Colonic mucosa (tissue), 4 donors: ENCODE measurements around the gene FAHD1. TPM values are rescaled to one million over a fixed set of nuclear protein-coding genes. Genes with fewer than 3 reads are reported as not detected.
"Not testable (repeated sequence)": the region's sequence is repeated elsewhere in the genome, so short reads cannot be mapped to it uniquely, and the experiment has no call there.

ENCODE experiments used
- DNase-seq: peaks from one replicate; pipeline ENCODE4 v3.0.0-alpha.2; 2020
- H3K27ac ChIP-seq: fragments of 200-600 bp; one replicate; pipeline ENCODE4 v1.8.0; 2021
- H3K27me3 ChIP-seq: fragments of 200-600 bp; one replicate; pipeline ENCODE4 v1.8.0; 2021
- H3K36me3 ChIP-seq: fragments of 200-600 bp; one replicate; pipeline ENCODE4 v1.8.0; 2021
- H3K4me1 ChIP-seq: fragments of 200-600 bp; one replicate; pipeline ENCODE4 v1.8.0; 2021; ENCODE audit warnings: mild to moderate bottlenecking
- H3K4me3 ChIP-seq: fragments of 200-600 bp; one replicate; pipeline ENCODE4 v1.8.0; 2021
- H3K9ac ChIP-seq, 2 donors: one replicate each; pipeline ENCODE4 v1.7.0; 2013; ENCODE audit warnings: control low read depth in 2 of 2, low read depth in 2 of 2, low read length in 2 of 2
- H3K9me3 ChIP-seq: fragments of 200-600 bp; one replicate; pipeline ENCODE4 v1.8.0; 2021
- CTCF ChIP-seq: fragments of 200-600 bp; IDR thresholded peaks from one replicate; pipeline ENCODE4 v1.8.0; 2022; ENCODE audit warnings: antibody characterized with exemption, mild to moderate bottlenecking
- intact Hi-C: fragments of 100-400 bp; cut with DNase I; formaldehyde crosslinking; loops from one replicate; pipeline ENCODE4 v1.14.1; 2022
- total RNA-seq, 2 donors: library from RNA; stranded (reverse); fragmentation: NEBNext Ultra II Directional in 1 of 2; extraction: Animal tissue kit (Norgen Biotek cat#: 25700) in 1 of 2; gene quantifications; one replicate each; pipeline ENCODE4 v1.2.1, GENCODE V29; 2021
- donor health status: healthy.
- donor health status: DM: no; HTN: no; CAD: no.
- donor health status: DM: no; HTN: no; CAD: no.

FAHD1 gene
- total RNA-seq, 2 donors from 2014 or later = 55.5 to 73.9 TPM

DNA sequence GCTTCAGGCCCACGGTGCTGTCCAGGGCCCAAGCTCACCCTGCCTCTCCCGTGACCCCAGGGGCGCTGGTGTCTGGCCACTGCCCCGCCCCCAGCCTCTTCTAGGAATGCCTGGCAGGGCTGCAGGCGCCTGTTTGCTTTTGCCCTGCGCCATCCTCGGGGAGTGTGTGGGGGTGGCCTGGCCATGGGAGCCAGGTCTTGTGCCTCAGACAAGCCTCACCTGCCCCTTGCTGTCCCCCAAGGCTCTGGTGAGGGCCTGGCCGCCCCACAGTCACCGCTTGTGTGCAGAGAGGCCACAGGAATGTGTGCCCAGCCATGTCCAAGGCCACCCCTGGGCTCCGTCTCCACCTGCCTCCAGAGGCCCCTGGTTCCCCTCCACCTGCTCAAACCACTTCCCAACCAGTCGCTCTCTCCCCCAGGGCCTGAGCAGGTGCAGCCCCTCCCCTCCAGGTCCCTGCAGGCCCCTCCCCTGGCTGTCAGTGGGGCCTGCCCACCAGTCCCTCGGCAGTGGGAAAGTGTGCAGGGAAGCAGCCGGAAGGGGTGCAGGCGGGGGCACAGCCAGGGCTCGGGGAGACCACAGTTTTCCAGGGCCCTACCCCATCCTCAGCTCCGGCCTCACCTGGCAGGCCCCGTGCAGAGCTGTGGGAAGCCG is 32.7 kb upstream of the FAHD1 start:
- no peak overlapping the region for H3K4me3 ChIP-seq
- intact Hi-C loops = no loop called here
- no peaks in the 10 kb centered on the region for H3K36me3 ChIP-seq
- H3K9me3 ChIP-seq = no peaks in the 10 kb centered on the region
- no peaks in the 10 kb centered on the region for H3K4me1 ChIP-seq
- H3K27ac ChIP-seq = no peak overlapping the region
- no peak overlapping the region for H3K9ac ChIP-seq
- TF ChIP-seq CTCF = no peak
- H3K27me3 ChIP-seq = no peaks in the 10 kb centered on the region
- DNase-seq = peak; percentile 12

- Histone ChIP-seq H3K36me3 (no peaks in the 10 kb centered on the region), H3K27ac (no peak overlapping the region), H3K4me3 (no peak overlapping the region), H3K9ac (no peak overlapping the region), H3K9me3 (no peaks in the 10 kb centered on the region), H3K4me1 (no peaks in the 10 kb centered on the region), H3K27me3 (no peaks in the 10 kb centered on the region)
- no peak for DNase-seq
- intact Hi-C loops = no loop called here
- TF ChIP-seq CTCF = no peak
These were observed 31.9 kb upstream of the FAHD1 start for GRCh38 chr16:1794908-1795666.

GRCh38 chr16:1799263-1799662 is 27.7 kb upstream of the FAHD1 start:
- intact Hi-C loops = not testable (repeated sequence)

DNA sequence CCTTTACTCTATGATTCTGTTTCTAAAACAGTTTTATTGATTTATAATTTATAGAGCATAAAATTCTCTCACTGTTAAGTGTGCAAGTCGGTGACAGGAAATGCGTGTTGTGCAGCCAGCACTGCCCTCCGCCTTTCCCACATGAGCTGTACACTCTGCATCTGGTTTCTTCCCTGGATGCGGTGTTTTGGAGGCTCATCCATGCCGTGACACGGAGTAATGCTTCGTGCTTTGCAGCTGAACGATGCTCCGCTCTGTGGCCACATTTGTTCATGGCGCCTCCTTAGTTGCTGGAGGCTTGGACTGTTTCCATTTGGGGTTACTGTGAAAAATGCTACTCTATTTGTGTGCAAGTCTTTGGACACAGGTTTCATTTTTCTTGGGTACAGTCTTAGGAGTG is 26.3 kb upstream of the FAHD1 start:
- Histone ChIP-seq H3K9me3 (no peaks in the 10 kb centered on the region), H3K4me1 (no peaks in the 10 kb centered on the region), H3K36me3 (no peaks in the 10 kb centered on the region), H3K9ac (no peak overlapping the region), H3K27ac (no peak overlapping the region), H3K4me3 (no peak overlapping the region), H3K27me3 (no peaks in the 10 kb centered on the region)
- TF ChIP-seq CTCF = no peak
- no peak for DNase-seq
- intact Hi-C loops = loop anchor here (10.0 kb wide), 1 partner anchor 64 kb away; no protein-coding TSS in a partner anchor

More at GRCh38 chr16:1799263-1799662, 27.7 kb upstream of the FAHD1 start:
- H3K4me1 ChIP-seq, H3K9ac ChIP-seq, H3K9me3 ChIP-seq, H3K27me3 ChIP-seq, H3K27ac ChIP-seq, H3K36me3 ChIP-seq, DNase-seq, H3K4me3 ChIP-seq: not testable (repeated sequence)

GRCh38 chr16:1807626-1808025 is 19.4 kb upstream of the FAHD1 start:
- H3K4me3 ChIP-seq = no peak overlapping the region
- peak; percentile 13 for DNase-seq
- intact Hi-C loops = loop anchor here (10.0 kb wide), 1 partner anchor 57 kb away; no protein-coding TSS in a partner anchor

More at GRCh38 chr16:1807626-1808025, 19.4 kb upstream of the FAHD1 start:
- Histone ChIP-seq H3K4me1 (no peaks in the 10 kb centered on the region), H3K9ac (no peak overlapping the region), H3K9me3 (no peaks in the 10 kb centered on the region), H3K27ac (no peak overlapping the region), H3K36me3 (no peaks in the 10 kb centered on the region), H3K27me3 (no peaks in the 10 kb centered on the region)
- TF ChIP-seq CTCF = no peak
